WERI-Rb-1 (cell line): ENCODE results near the gene CALHM2.
"Not testable (repeated sequence)": the region's sequence is repeated elsewhere in the genome, so short reads cannot be mapped to it uniquely, and the experiment has no call there.

Experiments used
- DNase-seq: peaks from one replicate; pipeline ENCODE4 v3.0.0-alpha.2; 2020
- H3K27ac ChIP-seq: fragments of 250-450 bp; sonication (Bioruptor Pico); 2 replicates; pipeline ENCODE4 v1.5.1; 2020; ENCODE audit warnings: mild to moderate bottlenecking, moderate library complexity
- H3K27me3 ChIP-seq: fragments of 250-450 bp; sonication (Bioruptor Pico); 2 replicates; pipeline ENCODE4 v1.5.1; 2021; ENCODE audit warnings: mild to moderate bottlenecking, low read depth, moderate library complexity; ENCODE audit not compliant: insufficient read depth, severe bottlenecking
- H3K36me3 ChIP-seq: fragments of 250-450 bp; sonication (Bioruptor Pico); 2 replicates; pipeline ENCODE4 v1.5.1; 2020; ENCODE audit warnings: mild to moderate bottlenecking, moderate library complexity
- H3K4me3 ChIP-seq: 2 replicates; pipeline ENCODE4 v1.5.1; 2011; ENCODE audit warnings: low read depth, mild to moderate bottlenecking, control low read depth, low read length
- H3K9me3 ChIP-seq: fragments of 250-450 bp; sonication (Bioruptor Pico); 2 replicates; pipeline ENCODE4 v1.5.1; 2021; ENCODE audit warnings: mild to moderate bottlenecking, moderate library complexity; ENCODE audit not compliant: severe bottlenecking
- CTCF ChIP-seq: IDR thresholded peaks from 2 replicates; pipeline ENCODE4 v1.5.1; 2011; ENCODE audit warnings: low read depth, mild to moderate bottlenecking, control low read depth, inconsistent platforms, low read length

CALHM2 gene

GRCh38 chr10:103491729-103492364 lies 39.7 kb upstream of the CALHM2 start:
- Histone ChIP-seq H3K27me3 (peaks cover 12% of the 10 kb centered on the region), H3K27ac (peak overlapping the region; percentile 17; the same call in 1 of the 2 replicates), H3K4me3 (no peak overlapping the region), H3K36me3 (no peaks in the 10 kb centered on the region), H3K9me3 (no peaks in the 10 kb centered on the region)
- peak; percentile 68 for DNase-seq
- no peak for TF ChIP-seq CTCF

DNA sequence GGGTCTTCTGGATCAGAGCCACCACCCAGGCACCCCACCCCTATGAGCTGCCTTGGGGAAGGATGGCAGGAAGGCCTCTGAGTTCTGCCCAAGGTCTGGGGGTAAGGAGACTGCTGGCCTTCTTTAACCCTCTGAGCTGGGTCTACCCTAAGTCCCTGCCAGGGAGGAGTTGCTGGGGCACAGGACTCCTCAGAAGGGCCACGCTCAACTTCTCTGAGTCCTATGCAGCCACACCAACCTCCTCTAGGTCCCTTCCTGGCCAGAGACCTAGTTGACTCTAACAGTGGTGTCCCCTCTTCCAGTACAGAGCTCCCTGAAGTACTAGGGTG lies 38.8 kb upstream of the CALHM2 start:
- Histone ChIP-seq H3K27ac (no peak overlapping the region), H3K4me3 (no peak overlapping the region), H3K36me3 (no peaks in the 10 kb centered on the region), H3K27me3 (peaks cover 12% of the 10 kb centered on the region), H3K9me3 (no peaks in the 10 kb centered on the region)
- no peak for DNase-seq
- TF ChIP-seq CTCF, result no peak

GRCh38 chr10:103487410-103487708 lies 35.2 kb upstream of the CALHM2 start:
- H3K36me3 ChIP-seq, result no peaks in the 10 kb centered on the region
- DNase-seq, result no peak
- H3K27me3 ChIP-seq, result no peaks in the 10 kb centered on the region
- no peaks in the 10 kb centered on the region for H3K9me3 ChIP-seq
- no peak for TF ChIP-seq CTCF
- no peak overlapping the region for H3K27ac ChIP-seq
- H3K4me3 ChIP-seq, result no peak overlapping the region

GRCh38 chr10:103486635-103487409 lies 34.7 kb upstream of the CALHM2 start:
- not testable (repeated sequence) for H3K27ac ChIP-seq, H3K27me3 ChIP-seq, H3K4me3 ChIP-seq, H3K9me3 ChIP-seq, DNase-seq, H3K36me3 ChIP-seq

GRCh38 chr10:103481974-103482531 lies 29.9 kb upstream of the CALHM2 start:
- Histone ChIP-seq H3K27me3 (no peaks in the 10 kb centered on the region), H3K27ac (peak overlapping the region; percentile 72), H3K36me3 (no peaks in the 10 kb centered on the region), H3K9me3 (no peaks in the 10 kb centered on the region), H3K4me3 (no peak overlapping the region)
- TF ChIP-seq CTCF, result peak; percentile 57
- peak; percentile 79 for DNase-seq

DNA sequence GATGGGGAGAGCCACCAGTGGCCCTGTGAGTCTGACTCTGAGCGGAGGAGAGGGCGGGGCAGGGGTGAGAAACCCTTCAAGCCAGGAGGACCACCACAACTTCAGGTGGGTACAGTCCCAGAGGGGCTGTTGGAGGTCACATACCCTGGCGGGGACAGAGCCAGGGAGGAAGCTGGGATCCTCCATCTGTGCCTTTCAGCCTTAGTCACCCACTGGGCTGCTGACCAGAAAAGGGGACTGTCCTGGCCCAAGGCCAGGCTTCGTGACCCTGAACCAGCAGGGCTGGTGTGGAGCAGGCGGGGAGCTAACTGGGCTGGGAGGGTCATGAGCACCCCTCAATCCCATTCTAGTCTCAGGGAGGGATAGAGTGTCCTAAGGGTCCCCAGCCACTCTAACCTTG lies 28.4 kb upstream of the CALHM2 start:
- no peaks in the 10 kb centered on the region for H3K36me3 ChIP-seq
- no peak overlapping the region for H3K4me3 ChIP-seq
- DNase-seq, result no peak
- TF ChIP-seq CTCF, result no peak
- no peaks in the 10 kb centered on the region for H3K27me3 ChIP-seq
- no peak overlapping the region for H3K27ac ChIP-seq
- no peaks in the 10 kb centered on the region for H3K9me3 ChIP-seq
